GM18858 (cell line): ENCODE data around the gene NT5M.

Source experiments
- ATAC-seq: cut with Tn5 transposase; IDR thresholded peaks from one replicate; pipeline ENCODE4 v1.9.1; 2021; ENCODE audit not compliant: unreplicated experiment

The NT5M gene

GRCh38 chr17:17388657-17389496 lies 85.7 kb downstream of the NT5M start:
- no peak for ATAC-seq

DNA sequence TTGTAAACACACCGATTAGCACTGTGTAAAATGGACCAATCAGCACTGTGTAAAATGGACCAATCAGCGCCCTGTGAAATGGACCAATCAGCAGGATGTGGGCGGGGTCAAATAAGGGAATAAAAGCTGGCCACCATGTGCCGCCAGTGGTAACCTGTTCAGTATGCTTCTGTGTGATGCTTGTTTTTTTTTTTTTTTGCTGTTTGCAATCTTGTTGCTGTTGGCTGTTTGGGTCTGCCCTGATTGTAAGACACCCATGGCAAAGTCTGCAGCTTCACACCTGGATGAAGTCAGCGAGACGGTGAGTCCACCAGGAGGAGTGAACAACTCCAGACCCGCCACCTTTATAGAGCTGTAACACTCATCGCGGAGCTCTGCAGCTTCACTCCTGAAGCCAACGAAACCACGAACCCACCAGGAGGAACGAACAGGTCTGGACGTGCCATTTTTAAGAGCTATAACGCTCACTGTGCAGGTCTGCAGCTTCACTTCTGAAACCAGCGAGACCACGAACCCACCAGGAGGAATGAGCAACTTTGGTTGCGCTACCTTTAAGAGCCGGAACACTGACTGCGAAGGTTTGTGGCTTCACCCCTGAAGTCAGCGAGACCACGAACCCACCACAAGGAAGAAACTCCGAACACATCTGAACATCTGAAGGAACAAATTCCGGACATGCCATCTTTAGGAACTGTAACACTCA lies 88.6 kb downstream of the NT5M start:
- no peak for ATAC-seq

DNA sequence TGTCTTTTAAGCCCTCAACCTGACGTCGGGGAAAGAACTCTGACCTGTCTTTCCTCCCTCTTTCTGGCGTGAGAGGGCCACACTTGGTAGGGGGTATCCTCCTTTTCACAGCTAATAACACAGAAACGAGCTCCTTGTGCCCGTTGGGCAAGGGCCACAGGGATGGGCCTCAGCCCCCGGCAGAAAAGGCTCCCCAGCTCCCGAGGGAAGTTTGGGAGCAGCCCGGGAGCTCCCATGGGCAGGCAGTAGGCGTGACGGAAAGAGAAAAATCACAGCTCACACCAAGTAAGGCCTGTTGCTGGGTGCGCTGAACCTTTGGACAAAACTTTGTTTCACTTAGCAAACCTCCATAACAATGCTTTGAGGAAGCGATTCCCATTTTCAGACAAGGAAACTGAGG lies 90.8 kb downstream of the NT5M start:
- no peak for ATAC-seq

DNA sequence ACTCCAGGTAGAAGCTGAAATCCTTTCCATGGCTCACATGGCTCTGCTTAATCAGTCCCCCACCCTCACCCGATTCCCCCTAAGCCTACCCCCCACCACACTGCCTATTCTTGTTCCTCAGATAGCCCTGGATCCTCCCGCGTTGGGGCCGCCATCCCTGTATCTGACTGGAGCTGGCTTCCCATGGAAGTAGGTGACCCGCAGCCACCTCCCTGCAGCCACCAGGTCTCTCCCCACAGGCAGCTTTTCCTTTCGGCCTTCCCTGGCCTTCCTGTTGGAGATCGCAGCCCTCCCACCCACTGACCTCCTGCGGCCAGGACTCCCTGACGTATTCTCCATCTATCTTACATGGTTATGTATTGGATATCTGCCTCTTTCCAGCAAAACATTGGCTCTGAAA lies 91.3 kb downstream of the NT5M start:
- no peak for ATAC-seq

DNA sequence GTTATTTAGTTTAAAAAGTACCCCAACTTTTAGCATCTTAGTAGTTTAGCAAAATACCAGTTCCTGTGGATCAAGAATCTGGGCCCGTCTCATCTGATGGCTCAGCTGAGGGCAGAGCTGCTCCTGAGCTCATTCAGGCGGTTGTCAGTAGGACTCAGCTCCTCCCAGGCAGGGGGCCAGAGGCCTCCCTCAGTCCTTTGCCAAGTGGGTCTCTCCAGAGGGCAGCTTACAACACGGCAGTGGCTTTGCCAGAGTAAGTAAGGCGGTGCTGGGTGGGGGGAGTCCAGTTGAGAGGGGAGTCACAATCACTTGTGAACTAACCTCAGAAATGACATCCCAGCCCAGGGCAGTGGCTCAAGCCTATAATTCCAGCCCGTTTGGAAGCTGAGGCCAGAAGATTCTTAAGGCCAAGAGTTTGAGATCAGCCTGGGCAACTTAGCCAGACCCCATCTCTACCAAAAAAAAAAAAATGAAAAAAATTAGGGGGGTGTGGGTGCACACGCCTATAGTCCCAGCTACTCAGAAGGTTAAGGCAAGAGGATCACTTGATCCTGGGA lies 92.2 kb downstream of the NT5M start:
- ATAC-seq = no peak

- ATAC-seq = no peak
These were observed 92.7 kb downstream of the NT5M start for GRCh38 chr17:17395885-17396284.
